Measurements from ENCODE around the gene CDK5RAP1.

GRCh38 chr20:33437141-33437911 lies 36.0 kb upstream of the CDK5RAP1 start:
- TF ChIP-seq CTCF (IDR thresholded peaks at IDR 0.05) (no peak), POLR2A (IDR thresholded peaks at IDR 0.05) (no peak)
